Measurements from ENCODE around the gene TTC24. TPM values are rescaled to one million over a fixed set of nuclear protein-coding genes. Genes with fewer than 3 reads are reported as not detected.
"Not testable (repeated sequence)": the region's sequence is repeated elsewhere in the genome, so short reads cannot be mapped to it uniquely, and the experiment has no call there.

TTC24 gene
- total and polyA plus RNA-seq, 12 donors: 0.20 TPM; not detected in 11

DNA sequence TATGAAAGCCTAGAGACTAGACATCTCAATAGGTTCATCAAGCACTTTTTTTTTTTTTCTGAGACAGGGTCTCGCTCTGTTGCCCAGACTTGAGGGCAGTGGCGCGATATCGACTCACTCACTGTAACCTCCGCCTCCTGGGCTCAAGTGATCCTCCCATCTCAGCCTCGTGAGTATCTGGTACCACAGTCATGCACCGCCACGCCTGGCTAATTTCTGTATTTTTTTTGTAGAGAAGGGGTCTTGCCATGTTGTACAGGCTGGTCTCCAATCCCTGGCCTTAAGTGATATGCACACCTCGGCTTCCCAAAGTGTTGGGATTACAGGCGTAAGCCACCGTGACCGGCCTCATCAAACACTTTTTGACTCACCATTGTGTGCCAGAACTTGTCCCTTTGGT, 22.4 kb downstream of the TTC24 start:
- peaks cover 0 to 17% of the 10 kb centered on the region in 2 donors for H3K36me3 ChIP-seq (replicated peaks in 1 of 2)
- no peaks in the 10 kb centered on the region for H3K9me3 ChIP-seq (replicated peaks in 1 of 3)
- intact Hi-C loops (cut with DNase I): no loop called here
- peak overlapping the region in 4 of 5 donors; percentile 45 to 74 (median 66) for H3K27ac ChIP-seq
- DNase-seq: no peak
- TF ChIP-seq, protein P1, sequence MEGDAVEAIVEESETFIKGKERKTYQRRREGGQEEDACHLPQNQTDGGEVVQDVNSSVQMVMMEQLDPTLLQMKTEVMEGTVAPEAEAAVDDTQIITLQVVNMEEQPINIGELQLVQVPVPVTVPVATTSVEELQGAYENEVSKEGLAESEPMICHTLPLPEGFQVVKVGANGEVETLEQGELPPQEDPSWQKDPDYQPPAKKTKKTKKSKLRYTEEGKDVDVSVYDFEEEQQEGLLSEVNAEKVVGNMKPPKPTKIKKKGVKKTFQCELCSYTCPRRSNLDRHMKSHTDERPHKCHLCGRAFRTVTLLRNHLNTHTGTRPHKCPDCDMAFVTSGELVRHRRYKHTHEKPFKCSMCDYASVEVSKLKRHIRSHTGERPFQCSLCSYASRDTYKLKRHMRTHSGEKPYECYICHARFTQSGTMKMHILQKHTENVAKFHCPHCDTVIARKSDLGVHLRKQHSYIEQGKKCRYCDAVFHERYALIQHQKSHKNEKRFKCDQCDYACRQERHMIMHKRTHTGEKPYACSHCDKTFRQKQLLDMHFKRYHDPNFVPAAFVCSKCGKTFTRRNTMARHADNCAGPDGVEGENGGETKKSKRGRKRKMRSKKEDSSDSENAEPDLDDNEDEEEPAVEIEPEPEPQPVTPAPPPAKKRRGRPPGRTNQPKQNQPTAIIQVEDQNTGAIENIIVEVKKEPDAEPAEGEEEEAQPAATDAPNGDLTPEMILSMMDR (IDR thresholded peaks at IDR 0.05): no peak
- TF ChIP-seq POLR2A (IDR thresholded peaks at IDR 0.05): no peak
- H3K4me3 ChIP-seq: peak overlapping the region in 2 of 4 donors; percentile 30 to 64
- H3K27me3 ChIP-seq: no peaks in the 10 kb centered on the region
- H3K4me1 ChIP-seq (replicated peaks in 1 of 2): peaks cover 6 to 16% of the 10 kb centered on the region in 2 donors
- 69 to 78% (median 70%) methylated on average over 12 of the region's 12 CpGs for WGBS, 4 donors

DNA sequence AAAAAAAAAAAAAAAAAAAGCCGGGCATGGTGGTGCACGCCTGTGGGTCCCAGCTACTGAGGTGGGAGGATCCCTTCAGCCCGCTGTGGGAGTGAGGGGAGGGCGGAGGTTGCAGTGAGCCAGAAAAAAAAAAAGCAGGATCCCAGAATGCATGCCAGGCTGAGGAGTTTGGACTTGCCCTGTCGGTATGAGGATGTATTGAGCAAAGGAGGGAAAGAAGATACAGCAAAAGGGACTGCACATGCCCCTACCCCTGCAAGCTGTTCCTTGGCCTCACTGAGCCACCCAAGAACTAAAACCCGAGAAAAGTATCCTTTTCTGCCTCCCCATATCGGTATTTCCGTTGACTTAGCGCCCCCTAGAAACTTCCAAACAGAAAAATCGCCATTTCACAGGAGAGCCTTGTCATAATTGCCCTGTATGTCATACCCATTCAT, 23.1 kb downstream of the TTC24 start:
- no peak overlapping the region for H3K4me3 ChIP-seq
- no peaks in the 10 kb centered on the region for H3K27me3 ChIP-seq
- no peak for DNase-seq
- no peak overlapping the region for H3K27ac ChIP-seq
- H3K36me3 ChIP-seq (replicated peaks in 1 of 2): peaks cover 0 to 10% of the 10 kb centered on the region in 2 donors
- TF ChIP-seq, protein P1 (IDR thresholded peaks at IDR 0.05): peak in 3 of 6 experiments; percentile 11 to 27 (median 25)
- TF ChIP-seq POLR2A (IDR thresholded peaks at IDR 0.05): no peak
- WGBS, 4 donors: 33 to 42% (median 37%) methylated on average over 10 of the region's 10 CpGs
- H3K4me1 ChIP-seq (replicated peaks in 1 of 2): peaks cover 6 to 16% of the 10 kb centered on the region in 2 donors
- H3K9me3 ChIP-seq (replicated peaks in 1 of 3): no peaks in the 10 kb centered on the region
- intact Hi-C loops (cut with DNase I): no loop called here

DNA sequence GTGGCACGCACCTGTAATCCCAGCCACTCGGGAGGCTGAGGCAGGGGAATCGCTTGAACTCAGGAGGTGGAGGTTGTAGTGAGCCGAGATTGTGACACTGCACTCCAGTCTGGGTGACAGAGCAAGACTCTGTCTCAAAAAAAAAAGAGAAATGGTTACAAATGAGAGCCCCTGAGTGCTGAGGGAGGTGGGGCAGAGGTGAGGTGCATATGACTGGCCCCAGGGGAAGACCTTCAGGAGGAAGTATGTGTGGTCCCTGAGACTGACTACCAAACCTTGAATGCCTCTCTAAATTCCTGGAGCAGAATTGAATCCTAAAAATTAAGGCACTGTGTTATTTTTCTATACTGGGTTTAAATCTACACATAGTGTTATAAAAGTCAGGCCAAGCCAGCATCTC, 27.8 kb downstream of the TTC24 start:
- H3K4me3 ChIP-seq; intact Hi-C loops (cut with DNase I); DNase-seq; H3K4me1 ChIP-seq (replicated peaks in 1 of 2); H3K9me3 ChIP-seq (replicated peaks in 1 of 3); H3K27ac ChIP-seq; H3K36me3 ChIP-seq (replicated peaks in 1 of 2): not testable (repeated sequence)
- peaks cover 10% of the 10 kb centered on the region for H3K27me3 ChIP-seq
- WGBS, 4 donors: 63 to 85% (median 72%) methylated on average over 4 of the region's 4 CpGs

DNA sequence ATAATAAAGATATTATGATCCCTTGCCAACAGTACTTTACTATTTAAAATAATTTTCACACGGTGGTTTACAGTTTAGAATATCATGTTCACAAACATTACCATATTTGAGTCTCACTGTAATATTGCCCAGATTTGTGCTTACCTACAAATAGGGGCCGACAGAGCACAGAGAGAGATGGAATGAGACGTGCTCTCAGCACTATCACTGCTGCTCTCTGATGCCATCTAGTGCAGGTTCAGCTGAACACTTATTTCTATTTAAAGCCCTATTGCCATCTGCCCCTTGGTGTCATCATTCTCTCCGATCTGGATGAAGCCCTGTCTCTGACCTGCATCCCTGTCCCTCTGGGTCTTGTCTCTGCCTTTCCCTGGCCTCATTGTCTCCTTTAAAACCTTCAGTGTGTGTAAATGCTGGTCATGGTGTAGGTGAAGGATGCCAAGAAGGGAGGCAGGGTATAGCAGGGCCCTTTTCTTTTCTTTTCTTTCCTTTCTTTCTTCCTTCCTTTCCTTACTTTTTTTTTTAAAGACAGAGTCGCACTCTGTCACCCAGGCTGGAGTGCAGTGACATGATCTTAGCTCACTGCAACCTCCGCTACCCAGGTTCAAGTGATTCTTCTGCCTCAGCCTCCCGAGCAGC, 28.6 kb downstream of the TTC24 start:
- 28 to 29% (median 28%) methylated on average over 7 of the region's 7 CpGs for WGBS, 4 donors
- no peaks in the 10 kb centered on the region for H3K9me3 ChIP-seq (replicated peaks in 1 of 3)
- peaks cover 10% of the 10 kb centered on the region for H3K27me3 ChIP-seq
- no peaks in the 10 kb centered on the region for H3K36me3 ChIP-seq (replicated peaks in 1 of 2)
- H3K4me1 ChIP-seq (replicated peaks in 1 of 2): no peaks in the 10 kb centered on the region
- DNase-seq: peak; percentile 62 to 83 (median 70)
- no peak overlapping the region for H3K27ac ChIP-seq
- no peak for TF ChIP-seq POLR2A (IDR thresholded peaks at IDR 0.05)
- TF ChIP-seq, protein P1 (IDR thresholded peaks at IDR 0.05): peak; percentile 68 to 92 (median 82)
- intact Hi-C loops (cut with DNase I): no loop called here
- no peak overlapping the region for H3K4me3 ChIP-seq

DNA sequence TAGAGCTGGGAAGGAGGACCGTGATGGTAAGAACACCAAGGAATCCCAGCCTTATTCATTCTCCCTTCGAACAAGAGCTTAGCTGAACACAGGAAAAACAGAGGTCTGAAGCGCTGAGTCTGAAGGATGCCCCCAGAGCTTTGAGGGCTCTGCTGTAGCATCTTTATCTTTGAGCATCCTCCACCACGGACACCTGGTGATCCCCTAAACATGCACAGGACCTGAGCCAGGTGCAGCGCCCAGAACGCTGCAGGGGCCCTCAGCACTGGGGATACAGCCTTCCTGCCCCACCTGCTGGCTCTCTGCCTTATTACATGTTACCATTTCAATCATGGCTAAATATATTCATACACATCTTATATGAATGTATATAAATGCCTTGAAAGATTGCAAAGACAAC, 29.5 kb downstream of the TTC24 start:
- H3K27ac ChIP-seq: no peak overlapping the region
- no peak for DNase-seq
- H3K36me3 ChIP-seq (replicated peaks in 1 of 2): no peaks in the 10 kb centered on the region
- H3K9me3 ChIP-seq (replicated peaks in 1 of 3): no peaks in the 10 kb centered on the region
- H3K4me3 ChIP-seq: no peak overlapping the region
- intact Hi-C loops (cut with DNase I): no loop called here
- no peak for TF ChIP-seq POLR2A (IDR thresholded peaks at IDR 0.05)
- TF ChIP-seq, protein P1 (IDR thresholded peaks at IDR 0.05): peak in 4 of 6 experiments; percentile 16 to 38 (median 30)
- no peaks in the 10 kb centered on the region for H3K4me1 ChIP-seq (replicated peaks in 1 of 2)
- 27 to 52% (median 37%) methylated on average over 6 of the region's 6 CpGs for WGBS, 4 donors
- H3K27me3 ChIP-seq: peaks cover 10% of the 10 kb centered on the region

DNA sequence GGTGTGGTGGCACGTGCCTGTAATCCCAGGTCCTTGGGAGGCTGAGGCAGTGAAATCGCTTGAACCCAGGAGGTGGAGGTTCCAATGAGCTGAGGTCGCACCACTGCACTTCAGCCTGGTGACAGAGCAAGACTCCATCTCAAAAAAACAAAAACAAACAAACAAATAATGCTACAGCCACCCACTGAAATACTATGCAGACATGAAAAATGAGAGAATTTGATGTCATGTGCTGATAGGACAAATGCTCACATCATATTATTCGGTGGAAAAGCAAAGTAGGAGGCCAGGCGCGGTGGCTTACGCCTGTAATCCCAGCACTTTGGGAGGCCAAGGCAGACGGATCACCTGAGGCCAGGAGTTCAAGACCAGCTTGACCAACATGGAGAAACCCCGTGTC, 30.5 kb downstream of the TTC24 start:
- WGBS, 4 donors: 76 to 85% (median 80%) methylated on average over 9 of the region's 9 CpGs
- H3K27ac ChIP-seq; H3K4me1 ChIP-seq (replicated peaks in 1 of 2); H3K4me3 ChIP-seq; H3K36me3 ChIP-seq (replicated peaks in 1 of 2); DNase-seq; H3K9me3 ChIP-seq (replicated peaks in 1 of 3): not testable (repeated sequence)
- H3K27me3 ChIP-seq: peaks cover 10% of the 10 kb centered on the region
- intact Hi-C loops (cut with DNase I): loop anchor here in 1 of 2 donors (5.0 to 10.0 kb wide), 2 partner anchors 158 to 225 kb away; no protein-coding TSS in a partner anchor
